HEK293 (cell line): ENCODE measurements around the gene IGFN1.

Experiments used
- CTCF ChIA-PET: fragments of 350-600 bp; formaldehyde crosslinking; extraction: SDS; loops from one replicate; lab custom pipeline; 2021; ENCODE audit warnings: antibody characterized with exemption; lab: Yijun Ruan, JAX
- POLR2A ChIA-PET: fragments of 300-600 bp; formaldehyde crosslinking; extraction: SDS; loops from one replicate; lab custom pipeline; 2020; ENCODE audit warnings: antibody characterized with exemption, inconsistent platforms; lab: Yijun Ruan, JAX
- H3K27ac ChIP-seq: fragments of 200-500 bp; sonication (Bioruptor generic); 2 replicates; pipeline ENCODE4 v1.5.1; 2014; ENCODE audit warnings: low read depth, low read length, control low read depth, inconsistent platforms; ENCODE audit errors: extremely low read depth
- H3K36me3 ChIP-seq, 2 experiments: fragments of 200-500 bp in 1 of 2; sonication (Bioruptor generic) in 1 of 2; 1 replicate in 1 of 2; 2 replicates in 1 of 2; pipeline ENCODE4 v1.5.1; 2014 to 2017; ENCODE audit warnings: inconsistent platforms in 2 of 2, low read length in 2 of 2; ENCODE audit not compliant: control insufficient read depth in 2 of 2, insufficient read depth in 1 of 2
- H3K4me1 ChIP-seq: fragments of 200-500 bp; sonication (Bioruptor generic); 2 replicates; pipeline ENCODE4 v1.5.1; 2014; ENCODE audit warnings: mild to moderate bottlenecking, low read length, inconsistent platforms; ENCODE audit not compliant: control insufficient read depth, insufficient read depth
- H3K4me3 ChIP-seq: 2 replicates; pipeline ENCODE4 v1.5.1; 2011; ENCODE audit warnings: low read depth, mild to moderate bottlenecking, control low read depth, low read length, moderate library complexity
- H3K9me3 ChIP-seq: fragments of 200-500 bp; sonication (Bioruptor generic); 2 replicates; pipeline ENCODE4 v1.5.1; 2014; ENCODE audit warnings: low read depth, low read length, inconsistent platforms; ENCODE audit not compliant: control insufficient read depth, insufficient read depth
- IKZF3 ChIP-seq: fragments of 450-650 bp; IDR thresholded peaks from 2 replicates; pipeline ENCODE4 v1.5.0; 2018; ENCODE audit warnings: missing biosample characterization, mild to moderate bottlenecking, missing genetic modification characterization, moderate library complexity
- KLF7 ChIP-seq: fragments of 450-650 bp; formaldehyde crosslinking; IDR thresholded peaks from 2 replicates; pipeline ENCODE4 v1.5.1; 2016; ENCODE audit warnings: missing biosample characterization, missing genetic modification characterization, borderline replicate concordance
- OVOL3 ChIP-seq: fragments of 450-650 bp; formaldehyde crosslinking; IDR thresholded peaks from 2 replicates; pipeline ENCODE4 v1.5.1; 2016; ENCODE audit warnings: missing biosample characterization, missing genetic modification characterization
- REPIN1 ChIP-seq: fragments of 450-650 bp; formaldehyde crosslinking; IDR thresholded peaks from 2 replicates; pipeline ENCODE4 v1.5.1; 2017; ENCODE audit warnings: missing biosample characterization, missing genetic modification characterization, low read depth
- SALL2 ChIP-seq: fragments of 450-650 bp; formaldehyde crosslinking; IDR thresholded peaks from 2 replicates; pipeline ENCODE4 v1.5.0; 2017; ENCODE audit warnings: missing biosample characterization, mild to moderate bottlenecking, missing genetic modification characterization, borderline replicate concordance
- ZBTB20 ChIP-seq: fragments of 450-650 bp; formaldehyde crosslinking; IDR thresholded peaks from 2 replicates; pipeline ENCODE4 v1.5.1; 2016; ENCODE audit warnings: missing biosample characterization, missing genetic modification characterization
- ZBTB8A ChIP-seq: fragments of 450-650 bp; formaldehyde crosslinking; IDR thresholded peaks from 2 replicates; pipeline ENCODE4 v1.5.1; 2016; ENCODE audit warnings: missing biosample characterization, missing genetic modification characterization
- ZIC2 ChIP-seq: fragments of 450-650 bp; formaldehyde crosslinking; IDR thresholded peaks from 2 replicates; pipeline ENCODE4 v1.5.1; 2016; ENCODE audit warnings: missing biosample characterization, missing genetic modification characterization
- ZNF10 ChIP-seq: fragments of 450-650 bp; formaldehyde crosslinking; IDR thresholded peaks from 2 replicates; pipeline ENCODE4 v1.5.1; 2017; ENCODE audit warnings: missing biosample characterization, missing genetic modification characterization
- ZNF146 ChIP-seq: fragments of 450-650 bp; formaldehyde crosslinking; IDR thresholded peaks from 2 replicates; pipeline ENCODE4 v1.5.1; 2016; ENCODE audit warnings: missing biosample characterization, missing genetic modification characterization
- ZNF155 ChIP-seq: fragments of 450-650 bp; formaldehyde crosslinking; IDR thresholded peaks from 2 replicates; pipeline ENCODE4 v1.5.1; 2016; ENCODE audit warnings: missing biosample characterization, missing genetic modification characterization
- ZNF23 ChIP-seq: fragments of 450-650 bp; formaldehyde crosslinking; IDR thresholded peaks from 2 replicates; pipeline ENCODE4 v1.5.1; 2016; ENCODE audit warnings: missing biosample characterization, missing genetic modification characterization, borderline replicate concordance
- ZNF239 ChIP-seq: fragments of 450-650 bp; formaldehyde crosslinking; IDR thresholded peaks from 2 replicates; pipeline ENCODE4 v1.5.1; 2016; ENCODE audit warnings: missing biosample characterization, missing genetic modification characterization
- ZNF324 ChIP-seq: fragments of 450-650 bp; formaldehyde crosslinking; IDR thresholded peaks from 2 replicates; pipeline ENCODE4 v1.5.1; 2016; ENCODE audit warnings: missing biosample characterization, missing genetic modification characterization
- ZNF335 ChIP-seq: fragments of 450-650 bp; formaldehyde crosslinking; conservative IDR thresholded peaks from 2 replicates; pipeline ENCODE4 v1.5.1; 2016; ENCODE audit warnings: missing biosample characterization, missing genetic modification characterization
- ZNF48 ChIP-seq: fragments of 450-650 bp; formaldehyde crosslinking; IDR thresholded peaks from 2 replicates; pipeline ENCODE4 v1.5.1; 2016; ENCODE audit warnings: missing biosample characterization, missing genetic modification characterization
- ZNF510 ChIP-seq: fragments of 450-650 bp; formaldehyde crosslinking; IDR thresholded peaks from 2 replicates; pipeline ENCODE4 v1.5.1; 2018; ENCODE audit warnings: mild to moderate bottlenecking, missing genetic modification characterization, missing biosample characterization; ENCODE audit not compliant: insufficient replicate concordance
- ZNF529 ChIP-seq: fragments of 450-650 bp; formaldehyde crosslinking; IDR thresholded peaks from 2 replicates; pipeline ENCODE4 v1.5.1; 2017; ENCODE audit warnings: missing genetic modification characterization, missing biosample characterization; ENCODE audit not compliant: insufficient replicate concordance
- ZNF530 ChIP-seq: fragments of 450-650 bp; formaldehyde crosslinking; IDR thresholded peaks from 2 replicates; pipeline ENCODE4 v1.5.1; 2016; ENCODE audit warnings: low read depth, missing biosample characterization, missing genetic modification characterization
- ZNF660 ChIP-seq: fragments of 450-650 bp; IDR thresholded peaks from 2 replicates; pipeline ENCODE4 v1.5.1; 2018; ENCODE audit warnings: missing biosample characterization, mild to moderate bottlenecking, missing genetic modification characterization
- ZNF768 ChIP-seq: fragments of 450-650 bp; formaldehyde crosslinking; IDR thresholded peaks from 2 replicates; pipeline ENCODE4 v1.5.1; 2018; ENCODE audit warnings: missing biosample characterization, mild to moderate bottlenecking, missing genetic modification characterization
- ZNF837 ChIP-seq: fragments of 450-650 bp; formaldehyde crosslinking; IDR thresholded peaks from 2 replicates; pipeline ENCODE4 v1.5.1; 2016; ENCODE audit warnings: missing biosample characterization, missing genetic modification characterization
- ZSCAN16 ChIP-seq: fragments of 450-650 bp; formaldehyde crosslinking; IDR thresholded peaks from 2 replicates; pipeline ENCODE4 v1.5.1; 2016; ENCODE audit warnings: missing biosample characterization, missing genetic modification characterization
- ZXDB ChIP-seq: fragments of 450-650 bp; formaldehyde crosslinking; IDR thresholded peaks from 2 replicates; pipeline ENCODE4 v1.5.1; 2016; ENCODE audit warnings: missing biosample characterization, missing genetic modification characterization
- TF ChIP-seq, protein P1 (sequence below): fragments of 450-650 bp; formaldehyde crosslinking; IDR thresholded peaks from 2 replicates; pipeline ENCODE4 v1.5.1; 2017; ENCODE audit warnings: missing biosample characterization, mild to moderate bottlenecking, missing genetic modification characterization, moderate library complexity
- TF ChIP-seq, protein P2 (sequence below): fragments of 450-650 bp; formaldehyde crosslinking; IDR thresholded peaks from 2 replicates; pipeline ENCODE4 v1.5.1; 2016; ENCODE audit warnings: missing biosample characterization, missing genetic modification characterization
- TF ChIP-seq, protein P3 (sequence below): fragments of 450-650 bp; formaldehyde crosslinking; IDR thresholded peaks from 2 replicates; pipeline ENCODE4 v1.5.1; 2016; ENCODE audit warnings: missing biosample characterization, missing genetic modification characterization
- TF ChIP-seq, protein P4 (sequence below): fragments of 450-650 bp; formaldehyde crosslinking; IDR thresholded peaks from 2 replicates; pipeline ENCODE4 v1.5.1; 2016; ENCODE audit warnings: missing biosample characterization, missing genetic modification characterization

Gene IGFN1

DNA sequence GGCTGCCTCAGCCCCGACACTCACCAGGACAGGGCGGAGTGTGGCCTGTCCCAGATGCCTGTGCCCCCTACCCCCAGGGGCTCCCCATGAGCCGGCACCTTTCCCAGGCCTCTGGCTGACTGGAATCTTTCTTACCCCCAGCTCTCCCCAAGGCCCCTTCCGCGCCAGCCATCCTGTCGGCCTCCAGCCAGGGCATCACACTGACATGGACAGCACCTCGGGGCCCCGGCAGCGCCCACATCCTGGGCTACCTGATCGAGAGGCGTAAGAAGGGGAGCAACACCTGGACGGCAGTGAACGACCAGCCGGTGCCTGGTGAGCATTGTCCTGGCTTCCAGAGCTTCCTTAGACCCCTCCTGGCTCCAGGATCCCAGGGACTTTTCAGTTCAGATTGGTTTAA lies 26.5 kb downstream of the IGFN1 start:
- CTCF ChIA-PET = interaction anchor here (0.6 kb wide), 1 partner anchor 731 kb away, joined by 3 read pairs; no protein-coding TSS in a partner anchor

DNA sequence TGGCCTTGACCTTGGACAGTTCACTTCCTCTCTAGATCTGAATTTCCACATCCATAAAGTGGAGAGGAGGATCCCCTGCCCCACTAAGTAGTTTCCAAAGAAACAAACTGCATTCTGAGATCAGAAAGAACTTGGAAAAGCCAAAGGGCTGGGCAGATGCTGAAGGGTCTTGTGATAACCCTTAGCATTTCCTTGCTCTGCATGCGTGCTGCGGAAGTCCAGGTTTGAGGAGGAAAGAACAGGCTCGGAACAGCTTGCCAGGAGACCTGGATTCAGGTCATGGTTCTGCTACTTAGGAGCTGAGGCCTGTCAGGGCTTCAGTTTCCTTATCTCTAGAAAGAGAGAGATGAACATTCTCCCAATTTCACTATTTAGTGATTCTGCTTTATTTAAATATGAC lies 27.2 kb downstream of the IGFN1 start:
- POLR2A ChIA-PET = no interaction called here
- Histone ChIP-seq H3K4me1 (no peaks in the 10 kb centered on the region), H3K27ac (no peak overlapping the region), H3K4me3 (no peak overlapping the region), H3K36me3 (no peaks in the 10 kb centered on the region), H3K9me3 (no peaks in the 10 kb centered on the region)
- CTCF ChIA-PET = no interaction called here
- TF ChIP-seq ZBTB20 (tag by site-specific recombination) (no peak), ZNF510 (tag by site-specific recombination) (no peak), SALL2 (tag by site-specific recombination) (no peak), ZNF23 (tag by site-specific recombination) (no peak), OVOL3 (no peak), KLF7 (tag by site-specific recombination) (no peak), ZNF10 (tag by site-specific recombination) (no peak), ZNF155 (tag by site-specific recombination) (no peak), ZNF768 (tag by site-specific recombination) (no peak), ZBTB8A (tag by site-specific recombination) (no peak), ZNF146 (tag by site-specific recombination) (no peak), ZIC2 (tag by site-specific recombination) (no peak), ZXDB (no peak), REPIN1 (no peak), ZNF48 (no peak)
- TF ChIP-seq, protein P1, sequence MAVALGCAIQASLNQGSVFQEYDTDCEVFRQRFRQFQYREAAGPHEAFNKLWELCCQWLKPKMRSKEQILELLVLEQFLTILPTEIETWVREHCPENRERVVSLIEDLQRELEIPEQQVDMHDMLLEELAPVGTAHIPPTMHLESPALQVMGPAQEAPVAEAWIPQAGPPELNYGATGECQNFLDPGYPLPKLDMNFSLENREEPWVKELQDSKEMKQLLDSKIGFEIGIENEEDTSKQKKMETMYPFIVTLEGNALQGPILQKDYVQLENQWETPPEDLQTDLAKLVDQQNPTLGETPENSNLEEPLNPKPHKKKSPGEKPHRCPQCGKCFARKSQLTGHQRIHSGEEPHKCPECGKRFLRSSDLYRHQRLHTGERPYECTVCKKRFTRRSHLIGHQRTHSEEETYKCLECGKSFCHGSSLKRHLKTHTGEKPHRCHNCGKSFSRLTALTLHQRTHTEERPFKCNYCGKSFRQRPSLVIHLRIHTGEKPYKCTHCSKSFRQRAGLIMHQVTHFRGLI (tag by site-specific recombination) = no peak
- TF ChIP-seq, protein P2, sequence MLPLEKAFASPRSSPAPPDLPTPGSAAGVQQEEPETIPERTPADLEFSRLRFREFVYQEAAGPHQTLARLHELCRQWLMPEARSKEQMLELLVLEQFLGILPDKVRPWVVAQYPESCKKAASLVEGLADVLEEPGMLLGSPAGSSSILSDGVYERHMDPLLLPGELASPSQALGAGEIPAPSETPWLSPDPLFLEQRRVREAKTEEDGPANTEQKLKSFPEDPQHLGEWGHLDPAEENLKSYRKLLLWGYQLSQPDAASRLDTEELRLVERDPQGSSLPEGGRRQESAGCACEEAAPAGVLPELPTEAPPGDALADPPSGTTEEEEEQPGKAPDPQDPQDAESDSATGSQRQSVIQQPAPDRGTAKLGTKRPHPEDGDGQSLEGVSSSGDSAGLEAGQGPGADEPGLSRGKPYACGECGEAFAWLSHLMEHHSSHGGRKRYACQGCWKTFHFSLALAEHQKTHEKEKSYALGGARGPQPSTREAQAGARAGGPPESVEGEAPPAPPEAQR (tag by site-specific recombination) = no peak
- TF ChIP-seq, protein P3, sequence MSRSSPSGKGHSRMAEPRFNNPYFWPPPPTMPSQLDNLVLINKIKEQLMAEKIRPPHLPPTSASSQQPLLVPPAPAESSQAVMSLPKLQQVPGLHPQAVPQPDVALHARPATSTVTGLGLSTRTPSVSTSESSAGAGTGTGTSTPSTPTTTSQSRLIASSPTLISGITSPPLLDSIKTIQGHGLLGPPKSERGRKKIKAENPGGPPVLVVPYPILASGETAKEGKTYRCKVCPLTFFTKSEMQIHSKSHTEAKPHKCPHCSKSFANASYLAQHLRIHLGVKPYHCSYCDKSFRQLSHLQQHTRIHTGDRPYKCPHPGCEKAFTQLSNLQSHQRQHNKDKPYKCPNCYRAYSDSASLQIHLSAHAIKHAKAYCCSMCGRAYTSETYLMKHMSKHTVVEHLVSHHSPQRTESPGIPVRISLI = no peak

More for the DNA sequence above, 26.5 kb downstream of the IGFN1 start:
- H3K9me3 ChIP-seq = no peaks in the 10 kb centered on the region
- TF ChIP-seq ZNF510 (tag by site-specific recombination) (no peak), ZNF530 (no peak), IKZF3 (tag by site-specific recombination) (no peak), ZNF529 (tag by site-specific recombination) (no peak), ZSCAN16 (no peak), ZNF335 (tag by site-specific recombination) (no peak), ZNF837 (tag by site-specific recombination) (no peak), ZNF660 (tag by site-specific recombination) (no peak), OVOL3 (no peak), ZNF239 (tag by site-specific recombination) (no peak), ZNF324 (tag by site-specific recombination) (no peak)
- TF ChIP-seq, protein P4, sequence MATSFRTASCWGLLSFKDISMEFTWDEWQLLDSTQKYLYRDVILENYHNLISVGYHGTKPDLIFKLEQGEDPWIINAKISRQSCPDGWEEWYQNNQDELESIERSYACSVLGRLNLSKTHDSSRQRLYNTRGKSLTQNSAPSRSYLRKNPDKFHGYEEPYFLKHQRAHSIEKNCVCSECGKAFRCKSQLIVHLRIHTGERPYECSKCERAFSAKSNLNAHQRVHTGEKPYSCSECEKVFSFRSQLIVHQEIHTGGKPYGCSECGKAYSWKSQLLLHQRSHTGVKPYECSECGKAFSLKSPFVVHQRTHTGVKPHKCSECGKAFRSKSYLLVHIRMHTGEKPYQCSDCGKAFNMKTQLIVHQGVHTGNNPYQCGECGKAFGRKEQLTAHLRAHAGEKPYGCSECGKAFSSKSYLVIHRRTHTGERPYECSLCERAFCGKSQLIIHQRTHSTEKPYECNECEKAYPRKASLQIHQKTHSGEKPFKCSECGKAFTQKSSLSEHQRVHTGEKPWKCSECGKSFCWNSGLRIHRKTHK (tag by site-specific recombination) = no peak
- no peak overlapping the region for H3K4me3 ChIP-seq
- H3K36me3 ChIP-seq = no peaks in the 10 kb centered on the region
- POLR2A ChIA-PET = no interaction called here
- H3K4me1 ChIP-seq = no peaks in the 10 kb centered on the region
- no peak overlapping the region for H3K27ac ChIP-seq
